Measurements from ENCODE around the gene IFNA5. TPM values are rescaled to one million over a fixed set of nuclear protein-coding genes. Genes with fewer than 3 reads are reported as not detected.

The IFNA5 gene
- total RNA-seq, 1 donor from 2014 or later: not detected

- DNase-seq (ENCODE audit: low read depth): no peak
- no peak for TF ChIP-seq CTCF (conservative IDR thresholded peaks at IDR 0.05; ENCODE audit: low read depth, low read length)
- no peak overlapping the region for H3K4me3 ChIP-seq (ENCODE audit: low read depth, low read length)
Observed at GRCh38 chr9:21268347-21268657, 36.8 kb downstream of the IFNA5 start.

- no peak for TF ChIP-seq CTCF (conservative IDR thresholded peaks at IDR 0.05; ENCODE audit: low read depth, low read length)
- no peak for DNase-seq (ENCODE audit: low read depth)
Observed at GRCh38 chr9:21267485-21268346, 37.4 kb downstream of the IFNA5 start.

GRCh38 chr9:21266733-21267484 lies 38.2 kb downstream of the IFNA5 start:
- H3K4me3 ChIP-seq (ENCODE audit: low read depth, low read length): no peak overlapping the region
- no peak for TF ChIP-seq CTCF (conservative IDR thresholded peaks at IDR 0.05; ENCODE audit: low read depth, low read length)

More at GRCh38 chr9:21267485-21268346, 37.4 kb downstream of the IFNA5 start:
- H3K4me3 ChIP-seq (ENCODE audit: low read depth, low read length): no peak overlapping the region

DNA sequence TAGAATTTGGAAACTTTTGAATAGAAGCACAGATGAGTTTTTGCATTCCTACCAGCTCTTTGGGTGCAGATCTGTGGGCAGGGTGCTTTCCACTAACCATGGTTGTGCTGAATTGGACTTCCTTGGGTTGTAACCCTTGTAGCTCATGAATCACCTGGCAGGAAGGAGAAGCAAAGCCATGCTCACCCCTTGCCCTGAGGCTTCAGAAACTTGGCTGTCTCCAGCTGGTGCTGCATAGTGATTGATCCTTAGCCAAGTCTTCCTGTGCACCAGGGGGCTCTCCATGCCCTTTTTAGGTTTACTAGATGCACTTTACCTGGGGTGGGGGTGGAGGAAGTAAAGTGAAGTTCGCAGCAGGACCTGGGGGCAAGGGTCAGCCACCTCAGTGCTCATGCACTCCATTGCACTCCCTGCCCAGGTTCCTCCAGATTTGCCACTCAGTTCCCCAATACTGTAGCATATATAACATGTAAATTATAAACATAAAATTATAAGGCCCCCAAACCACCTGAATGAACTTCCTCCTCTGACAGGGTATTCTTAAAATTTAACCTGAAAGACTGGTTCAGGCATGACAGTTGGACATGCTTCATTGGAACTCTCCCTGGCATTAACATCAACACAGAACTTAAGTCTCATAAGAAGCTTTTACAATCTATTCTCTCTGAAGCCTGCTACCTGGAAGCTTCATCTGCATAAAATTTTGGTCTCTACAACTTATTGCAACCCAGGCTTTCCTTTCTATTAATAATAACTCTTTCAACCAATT lies 39.5 kb downstream of the IFNA5 start:
- DNase-seq (ENCODE audit: low read depth): no peak
- TF ChIP-seq CTCF (conservative IDR thresholded peaks at IDR 0.05; ENCODE audit: low read depth, low read length): no peak
- no peak overlapping the region for H3K4me3 ChIP-seq (ENCODE audit: low read depth, low read length)

More at GRCh38 chr9:21266733-21267484, 38.2 kb downstream of the IFNA5 start:
- DNase-seq (ENCODE audit: low read depth): no peak

DNA sequence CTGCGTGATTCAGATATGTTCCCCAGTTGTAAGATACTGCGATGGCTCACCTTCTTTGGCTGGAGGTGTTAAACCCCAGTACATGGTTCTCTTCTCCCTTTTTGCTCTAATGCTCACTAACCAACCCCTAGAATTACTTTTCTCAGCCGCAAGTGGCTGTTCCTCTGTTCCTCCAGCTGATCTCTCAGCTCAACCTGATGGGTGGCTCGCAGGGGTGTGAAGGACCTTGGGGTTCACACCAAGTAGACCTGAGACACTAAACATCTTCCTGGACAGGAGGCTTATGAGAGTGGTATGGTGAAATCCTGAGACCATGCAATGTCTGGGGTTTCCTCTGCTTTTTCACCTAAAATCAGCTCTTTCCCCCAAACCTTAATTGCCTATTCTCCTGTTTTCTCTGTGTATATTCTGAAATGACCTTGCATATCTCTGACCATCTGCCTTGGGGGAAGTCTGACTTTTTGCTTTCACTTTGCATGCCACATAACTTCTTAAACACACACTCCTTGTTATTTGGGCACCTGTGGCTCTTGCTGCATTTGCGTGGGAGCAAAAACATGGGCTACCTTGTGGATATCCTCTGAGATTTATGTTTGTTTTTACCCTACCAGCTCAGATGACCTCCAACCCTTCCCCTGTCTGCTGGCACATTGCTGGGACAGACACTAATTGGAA lies 49.4 kb downstream of the IFNA5 start:
- TF ChIP-seq CTCF (conservative IDR thresholded peaks at IDR 0.05; ENCODE audit: low read depth, low read length): no peak
- DNase-seq (ENCODE audit: low read depth): no peak
- no peak overlapping the region for H3K4me3 ChIP-seq (ENCODE audit: low read depth, low read length)

Other genes with a start within 250 kb of the IFNA5 start
- gene IFNB1, start 227.4 kb downstream of the IFNA5 start, total RNA-seq: not detected in 2 replicates
- gene IFNW1, start 163.5 kb downstream of the IFNA5 start, total RNA-seq: not detected in 2 replicates
- not detected in 2 replicates for gene IFNA21, start 138.7 kb downstream of the IFNA5 start, total RNA-seq
- not detected in 2 replicates for gene IFNA4, start 117.7 kb downstream of the IFNA5 start, total RNA-seq
- gene IFNA7, start 103.1 kb downstream of the IFNA5 start, total RNA-seq: not detected in 2 replicates
- not detected in 2 replicates for gene IFNA10, start 98.2 kb downstream of the IFNA5 start, total RNA-seq
- gene IFNA16, start 88.0 kb downstream of the IFNA5 start, total RNA-seq: not detected in 2 replicates
- not detected in 2 replicates for gene IFNA17, start 77.1 kb downstream of the IFNA5 start, total RNA-seq
- gene IFNA14, start 65.3 kb downstream of the IFNA5 start, total RNA-seq: not detected in 2 replicates
- gene KLHL9, start 30.1 kb upstream of the IFNA5 start, total RNA-seq: 13.1 and 16.8 TPM in 2 replicates
- not detected in 2 replicates for gene IFNA6, start 45.6 kb upstream of the IFNA5 start, total RNA-seq
- gene IFNA13, start 62.7 kb upstream of the IFNA5 start, total RNA-seq: not detected in 2 replicates
- gene IFNA2, start 80.1 kb upstream of the IFNA5 start, total RNA-seq: not detected in 2 replicates
- not detected in 2 replicates for gene IFNA8, start 103.8 kb upstream of the IFNA5 start, total RNA-seq
- not detected in 2 replicates for gene IFNA1, start 135.1 kb upstream of the IFNA5 start, total RNA-seq
- not detected in 2 replicates for gene IFNE, start 177.0 kb upstream of the IFNA5 start, total RNA-seq